IMR-90 (cell line): ENCODE data around the gene KCNK3. TPM values are rescaled to one million over a fixed set of nuclear protein-coding genes. Genes with fewer than 3 reads are reported as not detected.

Experiments used
- ATAC-seq: fragments of 200-7000 bp; cut with Tn5 transposase; 2 replicates; pipeline ENCODE4 v1.9.1; 2020; ENCODE audit warnings: low read depth, mild to moderate bottlenecking, moderate library complexity
- BruUV-seq: library from RNA; stranded (reverse); fragments of 400-500 nt; replicated peaks from 2 replicates; lab custom pipeline; 2021; lab: Mats Ljungman, UMichigan
- CTCF ChIA-PET: fragments of 300-600 bp; formaldehyde crosslinking; extraction: SDS; loops from one replicate; lab custom pipeline; 2021; ENCODE audit warnings: antibody characterized with exemption; lab: Yijun Ruan, JAX
- POLR2A ChIA-PET: fragments of 300-600 bp; sonication (Branson Sonifier 250); formaldehyde crosslinking; loops from one replicate; lab custom pipeline; 2022; ENCODE audit warnings: antibody characterized with exemption; ENCODE audit not compliant: unreplicated experiment; lab: Charles Lee
- DNase-seq: peaks from one replicate; pipeline ENCODE4 v3.0.0; 2013
- H2AFZ ChIP-seq: replicated peaks from 2 replicates; pipeline ENCODE3; 2013; ENCODE audit warnings: low read length, mild to moderate bottlenecking; ENCODE audit not compliant: poor library complexity
- H2AK5ac ChIP-seq: 2 replicates; pipeline ENCODE4 v1.6.1; 2013; ENCODE audit warnings: low read depth, low read length, inconsistent platforms
- H2AK9ac ChIP-seq: replicated peaks from 2 replicates; pipeline ENCODE3; 2013; ENCODE audit warnings: mild to moderate bottlenecking, low read depth, low read length, moderate library complexity; ENCODE audit not compliant: poor library complexity
- H2BK120ac ChIP-seq: 2 replicates; pipeline ENCODE4 v1.6.1; 2013; ENCODE audit warnings: low read depth, low read length, inconsistent platforms
- H2BK15ac ChIP-seq: 3 replicates; pipeline ENCODE4 v1.6.1; 2013; ENCODE audit warnings: low read depth, low read length, inconsistent platforms
- H2BK20ac ChIP-seq: 2 replicates; pipeline ENCODE4 v1.6.1; 2013; ENCODE audit warnings: low read depth, mild to moderate bottlenecking, inconsistent platforms, low read length, moderate library complexity
- H2BK5ac ChIP-seq: 2 replicates; pipeline ENCODE4 v1.6.1; 2013; ENCODE audit warnings: mild to moderate bottlenecking, low read depth, low read length, inconsistent platforms; ENCODE audit not compliant: poor library complexity, severe bottlenecking
- H3K14ac ChIP-seq: replicated peaks from 2 replicates; pipeline ENCODE4 v1.6.1; 2013; ENCODE audit warnings: low read depth, low read length, inconsistent platforms
- H3K18ac ChIP-seq: 2 replicates; pipeline ENCODE4 v1.6.1; 2013; ENCODE audit warnings: low read depth, low read length, control low read depth
- H3K23ac ChIP-seq: 2 replicates; pipeline ENCODE4 v1.6.1; 2013; ENCODE audit warnings: low read depth, low read length, inconsistent platforms
- H3K27ac ChIP-seq: 2 replicates; pipeline ENCODE4 v1.5.1; 2013; ENCODE audit warnings: mild to moderate bottlenecking, control low read depth, low read length; ENCODE audit not compliant: insufficient read depth
- H3K27me3 ChIP-seq: 2 replicates; pipeline ENCODE4 v1.6.1; 2013; ENCODE audit warnings: low read length; ENCODE audit not compliant: control insufficient read depth, insufficient read depth
- H3K36me3 ChIP-seq: 2 replicates; pipeline ENCODE4 v1.6.1; 2013; ENCODE audit warnings: low read length, mixed read lengths; ENCODE audit not compliant: control insufficient read depth, insufficient read depth
- H3K4ac ChIP-seq: 2 replicates; pipeline ENCODE4 v1.6.1; 2013; ENCODE audit warnings: low read depth, low read length, inconsistent platforms
- H3K4me1 ChIP-seq: 2 replicates; pipeline ENCODE4 v1.6.1; 2013; ENCODE audit warnings: low read length, mixed read lengths; ENCODE audit not compliant: control insufficient read depth, insufficient read depth
- H3K4me2 ChIP-seq: 2 replicates; pipeline ENCODE4 v1.6.1; 2013; ENCODE audit warnings: low read depth, mild to moderate bottlenecking, control low read depth, low read length, moderate library complexity
- H3K4me3 ChIP-seq: 2 replicates; pipeline ENCODE4 v1.5.1; 2013; ENCODE audit warnings: low read depth, mild to moderate bottlenecking, control low read depth, low read length, moderate library complexity; ENCODE audit not compliant: insufficient read depth
- H3K56ac ChIP-seq: 2 replicates; pipeline ENCODE4 v1.6.1; 2013; ENCODE audit warnings: low read length, inconsistent platforms; ENCODE audit not compliant: insufficient read depth; ENCODE audit errors: extremely low read depth
- H3K79me1 ChIP-seq, 2 experiments: 2 replicates each; pipeline ENCODE4 v1.6.1; 2013; ENCODE audit warnings: low read length in 2 of 2, inconsistent platforms in 1 of 2, low read depth in 1 of 2
- H3K9ac ChIP-seq: 2 replicates; pipeline ENCODE4 v1.6.1; 2013; ENCODE audit warnings: low read depth, low read length, control low read depth
- H3K9me1 ChIP-seq: 2 replicates; pipeline ENCODE4 v1.6.1; 2013; ENCODE audit warnings: low read length, inconsistent platforms; ENCODE audit not compliant: insufficient read depth
- H3K9me3 ChIP-seq: 2 replicates; pipeline ENCODE4 v1.6.1; 2013; ENCODE audit warnings: low read length; ENCODE audit not compliant: control insufficient read depth, insufficient read depth
- H4K20me1 ChIP-seq: 2 replicates; pipeline ENCODE4 v1.6.1; 2013; ENCODE audit warnings: low read length, inconsistent platforms; ENCODE audit not compliant: insufficient read depth
- H4K5ac ChIP-seq: 2 replicates; pipeline ENCODE4 v1.6.1; 2013; ENCODE audit warnings: mild to moderate bottlenecking, low read depth, low read length, control low read depth
- H4K8ac ChIP-seq, 2 experiments: 2 replicates each; pipeline ENCODE4 v1.6.1; 2013; ENCODE audit warnings: low read depth in 2 of 2, low read length in 2 of 2, control low read depth in 1 of 2, inconsistent platforms in 1 of 2
- H4K91ac ChIP-seq: 2 replicates; pipeline ENCODE4 v1.6.1; 2013; ENCODE audit warnings: low read depth, low read length, inconsistent platforms; ENCODE audit not compliant: insufficient read depth
- MXI1 ChIP-seq: IDR thresholded peaks from 2 replicates; pipeline ENCODE4 v1.6.1; 2012; ENCODE audit warnings: low read depth, mild to moderate bottlenecking, low read length, moderate library complexity, borderline replicate concordance
- SMC3 ChIP-seq: fragments of 150-350 bp; IDR thresholded peaks from 2 replicates; pipeline ENCODE4 v1.6.1; 2016; ENCODE audit warnings: low read depth, mild to moderate bottlenecking, antibody characterized with exemption, low read length, moderate library complexity
- WGBS, 2 experiments: methylation state at CpG; one replicate each; pipeline versions ENCODE4 v1.1.5 to v1.1.7; 2013; ENCODE audit warnings: missing lambda C conversion rate in 2 of 2; ENCODE audit not compliant: insufficient read length in 1 of 2; ENCODE audit errors: extremely low coverage in 2 of 2; 5-methylcytosine and 5-hydroxymethylcytosine counted together
- dilution Hi-C: fragments of 300-500 bp; cut with HindIII; formaldehyde crosslinking; loops from one replicate; pipeline ENCODE4 v1.14.3; 2018; ENCODE audit warnings: low sequenced_read_pairs; ENCODE audit not compliant: unreplicated experiment
- in situ Hi-C: fragments of 300-500 bp; cut with MboI; formaldehyde crosslinking; loops from 3 replicates; pipeline ENCODE4 v1.14.3; 2019; ENCODE audit warnings: low sequenced_read_pairs, inconsistent platforms, mixed read lengths
- intact Hi-C: fragments of 100-400 bp; cut with micrococcal nuclease; formaldehyde crosslinking; loops from 2 replicates; pipeline ENCODE4 v1.10.0; 2022
- polyA plus RNA-seq, 3 experiments: library from polyadenylated mRNA; depleted of rRNA; stranded (reverse); fragments of >200 nt; gene quantifications; 2 replicates each; pipeline ENCODE4 v1.2.3, GENCODE V29; 2012; ENCODE audit warnings: low replicate concordance in 1 of 3
- total RNA-seq: library from RNA; depleted of rRNA; stranded (reverse); fragments of >200 nt; gene quantifications from 2 replicates; pipeline ENCODE4 v1.2.3, GENCODE V29; 2012
- TF ChIP-seq, protein P1 (sequence below): fragments of 150-350 bp; IDR thresholded peaks from 2 replicates; pipeline ENCODE4 v1.6.1; 2016; ENCODE audit warnings: low read depth, mild to moderate bottlenecking, low read length, moderate library complexity, borderline replicate concordance

KCNK3 gene
- total and polyA plus RNA-seq, 2 of the 4 experiments (the other 2 are of a cell fraction): under 0.01 to 0.03 TPM

DNA sequence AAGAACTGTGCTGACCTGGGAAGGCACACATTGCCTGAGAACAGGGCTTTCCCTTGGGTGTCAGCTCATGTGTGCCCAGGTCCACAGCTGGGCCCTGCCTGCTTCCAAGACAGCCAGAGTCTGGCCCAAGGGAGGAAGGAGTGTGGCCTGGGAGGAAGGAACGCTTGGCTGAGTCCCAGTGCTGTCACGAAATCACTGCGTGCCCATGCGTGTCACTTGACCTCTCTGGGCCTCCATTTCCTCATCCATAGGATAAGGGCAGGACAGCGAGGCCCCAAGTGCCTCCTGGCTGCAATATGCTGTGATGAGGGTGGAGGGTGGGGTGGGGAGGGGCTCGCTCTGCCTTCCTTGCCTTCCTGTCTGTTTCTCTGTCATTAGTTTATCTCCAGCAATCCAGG is 642 bp upstream of the KCNK3 start:
- no CpG with 5 or more reads among the region's 6 CpGs for WGBS, 2 experiments
- ChIA-PET POLR2A (no interaction called here), CTCF (no interaction called here)
- Histone ChIP-seq H2AK9ac (no peak overlapping the region), H3K36me3 (no peaks in the 10 kb centered on the region), H2AK5ac (no peak overlapping the region), H3K27me3 (peaks cover 70% of the 10 kb centered on the region), H3K4me2 (no peak overlapping the region; the same call in 1 of the 2 replicates), H4K91ac (no peak overlapping the region), H4K5ac (no peak overlapping the region), H3K9ac (no peak overlapping the region), H4K20me1 (peaks cover 4% of the 10 kb centered on the region; the same call in 1 of the 2 replicates), H2BK120ac (no peak overlapping the region), H3K56ac (no peak overlapping the region), H3K14ac (no peak overlapping the region), H3K23ac (no peak overlapping the region), H2BK15ac (no peak overlapping the region), H3K4me3 (no peak overlapping the region), H3K4me1 (peaks cover 2% of the 10 kb centered on the region), H2AFZ (no peak overlapping the region), H3K27ac (no peak overlapping the region), H3K18ac (no peak overlapping the region), H2BK20ac (no peak overlapping the region), H3K9me3 (no peaks in the 10 kb centered on the region), H3K9me1 (no peaks in the 10 kb centered on the region; the same call in 1 of the 2 replicates), H3K4ac (no peak overlapping the region), H4K8ac (no peak overlapping the region), H3K79me1 (no peaks in the 10 kb centered on the region), H2BK5ac (no peak overlapping the region)
- no TSS peak for BruUV-seq
- intact Hi-C loops: no loop called here
- no peak for ATAC-seq
- no peak for DNase-seq
- in situ Hi-C loops: no loop called here
- TF ChIP-seq, protein P1, sequence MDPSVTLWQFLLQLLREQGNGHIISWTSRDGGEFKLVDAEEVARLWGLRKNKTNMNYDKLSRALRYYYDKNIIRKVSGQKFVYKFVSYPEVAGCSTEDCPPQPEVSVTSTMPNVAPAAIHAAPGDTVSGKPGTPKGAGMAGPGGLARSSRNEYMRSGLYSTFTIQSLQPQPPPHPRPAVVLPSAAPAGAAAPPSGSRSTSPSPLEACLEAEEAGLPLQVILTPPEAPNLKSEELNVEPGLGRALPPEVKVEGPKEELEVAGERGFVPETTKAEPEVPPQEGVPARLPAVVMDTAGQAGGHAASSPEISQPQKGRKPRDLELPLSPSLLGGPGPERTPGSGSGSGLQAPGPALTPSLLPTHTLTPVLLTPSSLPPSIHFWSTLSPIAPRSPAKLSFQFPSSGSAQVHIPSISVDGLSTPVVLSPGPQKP: no peak
- no peak for TF ChIP-seq MXI1
- TF ChIP-seq SMC3: no peak
- dilution Hi-C loops: no loop called here
